Glutamatergic neuron (in vitro differentiated cells): Measurements from ENCODE around the gene CYP8B1. TPM values are rescaled to one million over a fixed set of nuclear protein-coding genes. Genes with fewer than 3 reads are reported as not detected.

Experiments used
- DNase-seq: peaks from one replicate; pipeline ENCODE4 v3.0.0; 2022
- H3K27ac Mint-ChIP-seq: one replicate; pipeline ENCODE4 v1.8.0; 2020; ENCODE audit warnings: mild to moderate bottlenecking, mixed read lengths, inconsistent platforms; ENCODE audit not compliant: unreplicated experiment
- H3K27me3 Mint-ChIP-seq: one replicate; pipeline ENCODE4 v1.8.0; 2020; ENCODE audit warnings: mild to moderate bottlenecking, moderate library complexity, mixed read lengths, inconsistent platforms; ENCODE audit not compliant: unreplicated experiment
- H3K36me3 Mint-ChIP-seq: one replicate; pipeline ENCODE4 v1.8.0; 2020; ENCODE audit warnings: mild to moderate bottlenecking, mixed read lengths, inconsistent platforms; ENCODE audit not compliant: unreplicated experiment
- H3K4me1 Mint-ChIP-seq: one replicate; pipeline ENCODE4 v1.8.0; 2020; ENCODE audit warnings: mild to moderate bottlenecking, low read depth, mixed read lengths, inconsistent platforms; ENCODE audit not compliant: unreplicated experiment
- H3K4me3 Mint-ChIP-seq: one replicate; pipeline ENCODE4 v1.8.0; 2020; ENCODE audit warnings: mild to moderate bottlenecking, mixed read lengths, inconsistent platforms; ENCODE audit not compliant: unreplicated experiment
- H3K9me3 Mint-ChIP-seq: one replicate; pipeline ENCODE4 v1.8.0; 2020; ENCODE audit warnings: mild to moderate bottlenecking, moderate library complexity, mixed read lengths, inconsistent platforms; ENCODE audit not compliant: unreplicated experiment
- CTCF ChIP-seq: fragments of 200-600 bp; sonication (generic); IDR thresholded peaks from one replicate; pipeline ENCODE4 v1.5.0; 2021; ENCODE audit not compliant: partially characterized antibody, unreplicated experiment
- total RNA-seq: library from RNA; stranded (reverse); fragmentation: NEBNext Ultra II Directional; extraction: Animal tissue kit (Norgen Biotek cat#: 25700); gene quantifications from one replicate; pipeline ENCODE4 v1.2.1, GENCODE V29; 2021; ENCODE audit not compliant: unreplicated experiment

Gene CYP8B1
- total RNA-seq, 1 donor from 2014 or later: not detected

GRCh38 chr3:42873221-42873982 lies 2.3 kb downstream of the CYP8B1 start:
- Mint-ChIP-seq H3K4me1 (no peaks in the 10 kb centered on the region), H3K9me3 (peaks cover 3% of the 10 kb centered on the region), H3K36me3 (no peaks in the 10 kb centered on the region), H3K27me3 (peaks cover 6% of the 10 kb centered on the region), H3K4me3 (no peak overlapping the region), H3K27ac (no peak overlapping the region)
- DNase-seq: no peak
- TF ChIP-seq CTCF: no peak

GRCh38 chr3:42872718-42873117 lies 3.0 kb downstream of the CYP8B1 start:
- no peaks in the 10 kb centered on the region for H3K4me1 Mint-ChIP-seq

GRCh38 chr3:42871592-42872196 lies 4.0 kb downstream of the CYP8B1 start:
- Mint-ChIP-seq H3K27ac (no peak overlapping the region), H3K9me3 (peaks cover 3% of the 10 kb centered on the region), H3K27me3 (peaks cover 8% of the 10 kb centered on the region), H3K4me1 (no peaks in the 10 kb centered on the region), H3K36me3 (no peaks in the 10 kb centered on the region), H3K4me3 (no peak overlapping the region)
- DNase-seq: no peak
- TF ChIP-seq CTCF: no peak

More at GRCh38 chr3:42872718-42873117, 3.0 kb downstream of the CYP8B1 start:
- Mint-ChIP-seq H3K27me3 (peaks cover 8% of the 10 kb centered on the region), H3K36me3 (no peaks in the 10 kb centered on the region), H3K4me3 (no peak overlapping the region), H3K27ac (no peak overlapping the region), H3K9me3 (peaks cover 3% of the 10 kb centered on the region)
- no peak for DNase-seq
- no peak for TF ChIP-seq CTCF

GRCh38 chr3:42868841-42869240 lies 6.8 kb downstream of the CYP8B1 start:
- H3K36me3 Mint-ChIP-seq: no peaks in the 10 kb centered on the region
- no peak for DNase-seq

More at GRCh38 chr3:42868841-42869240, 6.8 kb downstream of the CYP8B1 start:
- no peak for TF ChIP-seq CTCF
- no peaks in the 10 kb centered on the region for H3K4me1 Mint-ChIP-seq
- no peak overlapping the region for H3K4me3 Mint-ChIP-seq
- H3K27me3 Mint-ChIP-seq: peaks cover 9% of the 10 kb centered on the region
- H3K27ac Mint-ChIP-seq: no peak overlapping the region
- peaks cover 3% of the 10 kb centered on the region for H3K9me3 Mint-ChIP-seq
